OCI-LY3 (cell line): ENCODE data around the gene HS2ST1.

Source experiments
- CTCF ChIP-seq: fragments of 200-600, 300-600 bp; sonication (generic); IDR thresholded peaks from 2 replicates; pipeline ENCODE4 v1.5.1; 2014; ENCODE audit warnings: antibody characterized with exemption, low read length, low read depth
- EZH2phosphoT487 ChIP-seq: fragments of 200-600 bp; shearing (Covaris generic); IDR thresholded peaks from 2 replicates; pipeline ENCODE4 v1.6.1; 2018; ENCODE audit warnings: antibody characterized with exemption, mixed run types, low read depth

GRCh38 chr1:86933051-86933450 is 18.6 kb downstream of the HS2ST1 start:
- TF ChIP-seq CTCF = no peak
- no peak for TF ChIP-seq EZH2phosphoT487
